HUES48 (cell line): ENCODE results near the gene TMLHE.
"Not testable (repeated sequence)": the region's sequence is repeated elsewhere in the genome, so short reads cannot be mapped to it uniquely, and the experiment has no call there.

Experiments used
- H3K27ac ChIP-seq: one replicate; pipeline ENCODE4 v1.7.0; 2013; ENCODE audit warnings: low read depth, low read length, inconsistent platforms
- H3K27me3 ChIP-seq: 2 replicates; pipeline ENCODE4 v1.6.1; 2013; ENCODE audit warnings: mild to moderate bottlenecking, low read length; ENCODE audit not compliant: control insufficient read depth, insufficient read depth
- H3K36me3 ChIP-seq: 2 replicates; pipeline ENCODE4 v1.6.1; 2013; ENCODE audit warnings: low read length; ENCODE audit not compliant: control insufficient read depth, insufficient read depth
- H3K4me1 ChIP-seq: 2 replicates; pipeline ENCODE4 v1.6.1; 2013; ENCODE audit warnings: mild to moderate bottlenecking, low read length; ENCODE audit not compliant: control insufficient read depth, insufficient read depth
- H3K4me3 ChIP-seq: 2 replicates; pipeline ENCODE4 v1.5.1; 2013; ENCODE audit warnings: mild to moderate bottlenecking, low read depth, low read length
- H3K9ac ChIP-seq: 2 replicates; pipeline ENCODE4 v1.6.1; 2013; ENCODE audit warnings: mild to moderate bottlenecking, low read depth, low read length, moderate library complexity
- H3K9me3 ChIP-seq: 2 replicates; pipeline ENCODE4 v1.6.1; 2013; ENCODE audit warnings: low read length; ENCODE audit not compliant: control insufficient read depth, insufficient read depth

The TMLHE gene

GRCh38 chrX:155505296-155505695 lies 107.5 kb downstream of the TMLHE start:
- Histone ChIP-seq H3K27me3 (no peaks in the 10 kb centered on the region), H3K9ac (no peak overlapping the region), H3K9me3 (peaks cover 23% of the 10 kb centered on the region), H3K27ac (no peak overlapping the region), H3K36me3 (no peaks in the 10 kb centered on the region), H3K4me3 (no peak overlapping the region), H3K4me1 (no peaks in the 10 kb centered on the region)

- H3K9me3 ChIP-seq, H3K9ac ChIP-seq, H3K27me3 ChIP-seq, H3K36me3 ChIP-seq, H3K4me3 ChIP-seq, H3K27ac ChIP-seq, H3K4me1 ChIP-seq: not testable (repeated sequence)
Measured at GRCh38 chrX:155495134-155495533, 117.6 kb downstream of the TMLHE start.

GRCh38 chrX:155491421-155491820 lies 121.3 kb downstream of the TMLHE start:
- not testable (repeated sequence) for H3K4me3 ChIP-seq, H3K9ac ChIP-seq, H3K4me1 ChIP-seq, H3K36me3 ChIP-seq, H3K27ac ChIP-seq, H3K27me3 ChIP-seq, H3K9me3 ChIP-seq

- not testable (repeated sequence) for H3K4me3 ChIP-seq, H3K4me1 ChIP-seq, H3K36me3 ChIP-seq, H3K9ac ChIP-seq, H3K27me3 ChIP-seq, H3K9me3 ChIP-seq, H3K27ac ChIP-seq
Measured at GRCh38 chrX:155477136-155477535, 135.6 kb downstream of the TMLHE start.

- H3K9me3 ChIP-seq, H3K4me3 ChIP-seq, H3K9ac ChIP-seq, H3K36me3 ChIP-seq, H3K4me1 ChIP-seq, H3K27me3 ChIP-seq, H3K27ac ChIP-seq: not testable (repeated sequence)
Measured at GRCh38 chrX:155466269-155466938, 146.3 kb downstream of the TMLHE start.

GRCh38 chrX:155460501-155460900 lies 152.3 kb downstream of the TMLHE start:
- not testable (repeated sequence) for H3K4me3 ChIP-seq, H3K9me3 ChIP-seq, H3K27me3 ChIP-seq, H3K9ac ChIP-seq, H3K4me1 ChIP-seq, H3K36me3 ChIP-seq, H3K27ac ChIP-seq

- not testable (repeated sequence) for H3K36me3 ChIP-seq, H3K27ac ChIP-seq, H3K9me3 ChIP-seq, H3K27me3 ChIP-seq, H3K4me1 ChIP-seq, H3K4me3 ChIP-seq, H3K9ac ChIP-seq
Measured at GRCh38 chrX:155458471-155458870, 154.3 kb downstream of the TMLHE start, which contains the start of gene F8A3. Gene F8A3, minus strand, starts transcription at chrX:155458620. Its CDS starts 20 bp downstream, at chrX:155458600.

GRCh38 chrX:155457761-155458447 lies 154.8 kb downstream of the TMLHE start:
- not testable (repeated sequence) for H3K36me3 ChIP-seq, H3K4me1 ChIP-seq, H3K9me3 ChIP-seq, H3K9ac ChIP-seq, H3K27ac ChIP-seq, H3K4me3 ChIP-seq, H3K27me3 ChIP-seq

GRCh38 chrX:155441097-155441496 lies 171.7 kb downstream of the TMLHE start:
- no peaks in the 10 kb centered on the region for H3K27me3 ChIP-seq
- no peak overlapping the region for H3K27ac ChIP-seq
- H3K9me3 ChIP-seq, result peaks cover 94% of the 10 kb centered on the region
- no peak overlapping the region for H3K4me3 ChIP-seq
- H3K36me3 ChIP-seq, result no peaks in the 10 kb centered on the region
- no peaks in the 10 kb centered on the region for H3K4me1 ChIP-seq
- no peak overlapping the region for H3K9ac ChIP-seq
